HepG2 (cell line): ENCODE results near the gene SMIM22. TPM values are rescaled to one million over a fixed set of nuclear protein-coding genes. Genes with fewer than 3 reads are reported as not detected.

ENCODE experiments used
- ATAC-seq: fragments of 200-7000 bp; cut with Tn5 transposase; 3 replicates; pipeline ENCODE4 v1.9.1; 2020; ENCODE audit warnings: mild to moderate bottlenecking, moderate library complexity
- BruUV-seq: library from RNA; stranded (reverse); fragments of 400-500 nt; replicated peaks from 2 replicates; lab custom pipeline; 2021; lab: Mats Ljungman, UMichigan
- CTCF ChIA-PET: fragments of 300-600 bp; formaldehyde crosslinking; extraction: SDS; loops from one replicate; lab custom pipeline; 2021; ENCODE audit warnings: low total read pairs, inconsistent platforms, low intra/inter-chr PET ratio; lab: Yijun Ruan, JAX
- POLR2A ChIA-PET: fragments of 350-600 bp; sonication (Branson Sonifier 250); formaldehyde crosslinking; loops from one replicate; lab custom pipeline; 2020; ENCODE audit warnings: antibody characterized with exemption, inconsistent platforms; lab: Yijun Ruan, JAX
- DNase-seq: peaks from one replicate; pipeline ENCODE4 v3.0.0-alpha.2; 2015; ENCODE audit warnings: low spot score
- FAIRE-seq: peaks from 3 replicates; lab custom pipeline; 2011; peaks lifted over from hg19 to GRCh38; lab: Jason Lieb, UNC
- H2AFZ ChIP-seq: one replicate; pipeline ENCODE4 v1.6.1; 2011; ENCODE audit warnings: low read length, inconsistent platforms
- H3K27ac ChIP-seq: fragments of 300-600 bp; 3 replicates; pipeline ENCODE4 v1.8.0; 2011; ENCODE audit warnings: mixed run types, mild to moderate bottlenecking, mixed read lengths, low read length, inconsistent platforms; ENCODE audit not compliant: insufficient read depth; ENCODE audit errors: extremely low read length
- H3K27me3 ChIP-seq, 2 experiments: fragments of 200-600 bp in 1 of 2; 2 replicates in 1 of 2; 3 replicates in 1 of 2; pipeline versions ENCODE4 v1.6.0 to v1.8.0; 2011; ENCODE audit warnings: low read length in 2 of 2, mild to moderate bottlenecking in 2 of 2, moderate library complexity in 2 of 2, inconsistent platforms in 1 of 2; ENCODE audit not compliant: insufficient read depth in 2 of 2, control insufficient read depth in 1 of 2
- H3K36me3 ChIP-seq, 2 experiments: fragments of 200-600 bp in 1 of 2; replicated peaks in 1 of 2; 2 replicates in 1 of 2; 3 replicates in 1 of 2; pipeline versions ENCODE4 v1.5.1 to v1.8.0; 2011; ENCODE audit warnings: low read length in 2 of 2, inconsistent platforms in 1 of 2; ENCODE audit not compliant: insufficient read depth in 2 of 2, control insufficient read depth in 1 of 2
- H3K4me1 ChIP-seq: 2 replicates; pipeline ENCODE4 v1.5.1; 2012; ENCODE audit warnings: low read length, inconsistent platforms; ENCODE audit not compliant: insufficient read depth
- H3K4me2 ChIP-seq: 2 replicates; pipeline ENCODE4 v1.6.0; 2011; ENCODE audit warnings: low read depth, low read length, inconsistent platforms
- H3K4me3 ChIP-seq, 3 experiments: fragments of 200-600 bp in 1 of 3; sonication (generic), shearing (Covaris generic) in 1 of 3; replicated peaks in 1 of 3; 2 replicates each; pipeline ENCODE4 v1.5.1; 2011 to 2016; ENCODE audit warnings: low read length in 3 of 3, inconsistent platforms in 2 of 3, low read depth in 2 of 3, mild to moderate bottlenecking in 2 of 3, control low read depth in 1 of 3, mixed read lengths in 1 of 3; ENCODE audit not compliant: insufficient read depth in 1 of 3
- H3K79me2 ChIP-seq: one replicate; pipeline ENCODE4 v1.6.1; 2011; ENCODE audit warnings: low read length, inconsistent platforms; ENCODE audit not compliant: insufficient read depth
- H3K9ac ChIP-seq: 2 replicates; pipeline ENCODE4 v1.6.0; 2011; ENCODE audit warnings: mild to moderate bottlenecking, low read depth, low read length, inconsistent platforms; ENCODE audit not compliant: insufficient read depth
- H3K9me3 ChIP-seq: 2 replicates; pipeline ENCODE4 v1.5.1; 2012; ENCODE audit warnings: mild to moderate bottlenecking, low read length
- H4K20me1 ChIP-seq: 2 replicates; pipeline ENCODE4 v1.6.0; 2011; ENCODE audit warnings: inconsistent platforms, mild to moderate bottlenecking, low read length, moderate library complexity; ENCODE audit not compliant: insufficient read depth
- JARID2 ChIP-seq: sonication (generic); formaldehyde crosslinking; IDR thresholded peaks from 2 replicates; pipeline ENCODE4 v1.8.1; 2023; ENCODE audit warnings: missing genetic modification reagents, inconsistent platforms; ENCODE audit not compliant: insufficient replicate concordance
- KLF9 ChIP-seq: IDR thresholded peaks from 2 replicates; pipeline ENCODE4 v1.6.1; 2016; ENCODE audit warnings: low read depth
- NFIC ChIP-seq: IDR thresholded peaks from 2 replicates; pipeline ENCODE4 v1.6.1; 2012; ENCODE audit warnings: mild to moderate bottlenecking, low read length, inconsistent platforms
- NR2F6 ChIP-seq, 2 experiments: IDR thresholded peaks; 2 replicates each; pipeline ENCODE4 v1.6.1; 2016; ENCODE audit warnings: antibody characterized with exemption in 1 of 2, mild to moderate bottlenecking in 1 of 2
- TCF7L2 ChIP-seq: IDR thresholded peaks from 2 replicates; pipeline ENCODE4 v1.6.1; 2011; ENCODE audit warnings: mild to moderate bottlenecking, low read depth, low read length, moderate library complexity
- TGIF2 ChIP-seq: IDR thresholded peaks from 2 replicates; pipeline ENCODE4 v1.6.1; 2016; ENCODE audit warnings: control low read depth, missing compliant biosample characterization
- ZBTB38 ChIP-seq: sonication (generic); formaldehyde crosslinking; IDR thresholded peaks from 2 replicates; pipeline ENCODE4 v1.5.1; 2020; ENCODE audit warnings: mild to moderate bottlenecking, missing genetic modification reagents
- ZFP36L2 ChIP-seq: sonication (generic); formaldehyde crosslinking; IDR thresholded peaks from 2 replicates; pipeline ENCODE4 v1.4.0; 2020; ENCODE audit warnings: missing genetic modification reagents
- ZNF761 ChIP-seq: sonication (generic); formaldehyde crosslinking; conservative IDR thresholded peaks from 2 replicates; pipeline ENCODE4 v1.4.0; 2020; ENCODE audit warnings: mild to moderate bottlenecking, missing genetic modification reagents
- ZNF839 ChIP-seq: sonication (generic); formaldehyde crosslinking; IDR thresholded peaks from 2 replicates; pipeline ENCODE4 v1.4.0; 2020; ENCODE audit warnings: missing genetic modification reagents, mild to moderate bottlenecking, borderline replicate concordance
- WGBS: methylation state at CpG from one replicate; pipeline ENCODE4 v1.1.6; 2017; ENCODE audit warnings: low lambda C conversion rate; 5-methylcytosine and 5-hydroxymethylcytosine counted together
- in situ Hi-C: cut with HindIII; loops from 2 replicates; pipeline ENCODE4 v1.10.0; 2017; ENCODE audit warnings: low pct_unique_long_range_greater_than_20kb; ENCODE audit not compliant: extremely low pct_ligation_motif_present
- intact Hi-C: fragments of 100-400 bp; cut with micrococcal nuclease; formaldehyde crosslinking; loops from one replicate; pipeline ENCODE4 v1.10.0; 2022; ENCODE audit not compliant: unreplicated experiment
- polyA plus RNA-seq, 8 experiments: library from polyadenylated mRNA; depleted of rRNA in 3 of 8; stranded (reverse) in 7 of 8; unstranded in 1 of 8; fragments of >200 nt; fragmentation: Illumina TruSeq in 4 of 8; extraction: Trizol in 4 of 8; gene quantifications; 2 replicates each; pipeline versions ENCODE4 v1.2.1 to v1.2.3, GENCODE V29; 2011 to 2016; ENCODE audit warnings: low read depth in 4 of 8, missing spikeins in 1 of 8, mixed read lengths in 1 of 8; ENCODE audit not compliant: insufficient read depth in 1 of 8
- total RNA-seq, 5 experiments: library from RNA; depleted of rRNA; stranded (reverse); fragments of >200 nt; fragmentation: Illumina TruSeq; extraction: Trizol; gene quantifications; 2 replicates each; pipeline ENCODE4 v1.2.3, GENCODE V29; 2016; ENCODE audit warnings: low read depth in 1 of 5
- TF ChIP-seq, protein P1 (sequence below): IDR thresholded peaks from 2 replicates; pipeline ENCODE4 v1.6.1; 2016; ENCODE audit warnings: low read depth
- TF ChIP-seq, protein P2 (sequence below): sonication (generic); formaldehyde crosslinking; IDR thresholded peaks from 2 replicates; pipeline ENCODE4 v1.4.0; 2020; ENCODE audit warnings: mild to moderate bottlenecking, low read depth, missing genetic modification reagents
- TF ChIP-seq, protein P3 (sequence below), 2 experiments: sonication (generic) in 1 of 2; formaldehyde crosslinking in 1 of 2; IDR thresholded peaks; 2 replicates each; pipeline versions ENCODE4 v1.5.1 to v1.6.1; 2011 to 2020; ENCODE audit warnings: borderline replicate concordance in 1 of 2, low read depth in 1 of 2, low read length in 1 of 2, mild to moderate bottlenecking in 1 of 2, missing genetic modification reagents in 1 of 2, moderate library complexity in 1 of 2
- TF ChIP-seq, protein P4 (sequence below): sonication (generic); formaldehyde crosslinking; IDR thresholded peaks from 2 replicates; pipeline ENCODE4 v1.4.0; 2020; ENCODE audit warnings: missing genetic modification reagents
- TF ChIP-seq, protein P5 (sequence below): sonication (generic); formaldehyde crosslinking; IDR thresholded peaks from 2 replicates; pipeline ENCODE4 v1.4.0; 2020; ENCODE audit warnings: missing genetic modification reagents, mild to moderate bottlenecking, borderline replicate concordance
- TF ChIP-seq, protein P6 (sequence below): sonication (generic); formaldehyde crosslinking; IDR thresholded peaks from 2 replicates; pipeline ENCODE4 v1.4.0; 2020; ENCODE audit warnings: missing genetic modification reagents, low read depth, mild to moderate bottlenecking, borderline replicate concordance

Gene SMIM22
- total and polyA plus RNA-seq, 2 of the 13 experiments (the other 11 are each of a cell fraction or from before 2014, with no cell fraction given): not detected

DNA sequence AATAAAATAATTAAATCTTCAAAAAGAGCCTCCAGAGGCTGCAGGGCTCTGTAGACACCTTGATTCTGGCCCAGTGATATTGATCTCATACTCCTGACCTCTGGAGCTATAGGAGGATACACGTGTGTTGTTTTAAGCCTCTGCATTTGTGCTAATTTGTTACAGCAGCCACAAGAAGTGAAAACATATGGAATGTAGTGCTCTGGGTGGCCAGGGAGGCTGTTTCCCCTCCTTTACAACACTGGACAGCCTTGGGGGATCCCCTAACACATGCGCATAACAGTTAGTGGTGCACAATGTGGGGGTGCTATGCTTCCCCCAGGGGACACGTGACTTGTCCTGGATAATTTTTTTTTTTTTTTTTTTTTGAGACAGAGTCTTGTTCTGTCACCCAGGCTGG lies 23.5 kb upstream of the SMIM22 start:
- DNase-seq (no peak), ATAC-seq (no peak), FAIRE-seq (no peak)
- Histone ChIP-seq H3K9me3 (no peaks in the 10 kb centered on the region), H3K4me3 (no peak overlapping the region), H3K27me3 (no peaks in the 10 kb centered on the region; a peak in 2 of 5 replicates), H3K4me1 (peaks cover 33% of the 10 kb centered on the region), H3K27ac (no peak overlapping the region), H3K4me2 (peak overlapping the region; percentile 55), H3K9ac (no peak overlapping the region), H4K20me1 (no peaks in the 10 kb centered on the region), H2AFZ (peak overlapping the region; percentile 69), H3K36me3 (no peaks in the 10 kb centered on the region), H3K79me2 (no peaks in the 10 kb centered on the region)
- BruUV-seq: no TSS peak
- ChIA-PET POLR2A (interaction anchor here (0.7 kb wide), 1 partner anchor 261 kb away, joined by 4 read pairs; no protein-coding TSS in a partner anchor), CTCF (no interaction called here)
- WGBS: 17% methylated on average over 3 of the region's 3 CpGs
- intact Hi-C loops (no loop called here), in situ Hi-C loops (no loop called here)
- TF ChIP-seq, protein P1, sequence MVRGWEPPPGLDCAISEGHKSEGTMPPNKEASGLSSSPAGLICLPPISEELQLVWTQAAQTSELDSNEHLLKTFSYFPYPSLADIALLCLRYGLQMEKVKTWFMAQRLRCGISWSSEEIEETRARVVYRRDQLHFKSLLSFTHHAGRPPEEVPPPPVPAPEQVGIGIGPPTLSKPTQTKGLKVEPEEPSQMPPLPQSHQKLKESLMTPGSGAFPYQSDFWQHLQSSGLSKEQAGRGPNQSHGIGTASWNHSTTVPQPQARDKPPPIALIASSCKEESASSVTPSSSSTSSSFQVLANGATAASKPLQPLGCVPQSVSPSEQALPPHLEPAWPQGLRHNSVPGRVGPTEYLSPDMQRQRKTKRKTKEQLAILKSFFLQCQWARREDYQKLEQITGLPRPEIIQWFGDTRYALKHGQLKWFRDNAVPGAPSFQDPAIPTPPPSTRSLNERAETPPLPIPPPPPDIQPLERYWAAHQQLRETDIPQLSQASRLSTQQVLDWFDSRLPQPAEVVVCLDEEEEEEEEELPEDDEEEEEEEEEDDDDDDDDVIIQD (CRISPR knock-in tag): no peak
- TF ChIP-seq, protein P2, sequence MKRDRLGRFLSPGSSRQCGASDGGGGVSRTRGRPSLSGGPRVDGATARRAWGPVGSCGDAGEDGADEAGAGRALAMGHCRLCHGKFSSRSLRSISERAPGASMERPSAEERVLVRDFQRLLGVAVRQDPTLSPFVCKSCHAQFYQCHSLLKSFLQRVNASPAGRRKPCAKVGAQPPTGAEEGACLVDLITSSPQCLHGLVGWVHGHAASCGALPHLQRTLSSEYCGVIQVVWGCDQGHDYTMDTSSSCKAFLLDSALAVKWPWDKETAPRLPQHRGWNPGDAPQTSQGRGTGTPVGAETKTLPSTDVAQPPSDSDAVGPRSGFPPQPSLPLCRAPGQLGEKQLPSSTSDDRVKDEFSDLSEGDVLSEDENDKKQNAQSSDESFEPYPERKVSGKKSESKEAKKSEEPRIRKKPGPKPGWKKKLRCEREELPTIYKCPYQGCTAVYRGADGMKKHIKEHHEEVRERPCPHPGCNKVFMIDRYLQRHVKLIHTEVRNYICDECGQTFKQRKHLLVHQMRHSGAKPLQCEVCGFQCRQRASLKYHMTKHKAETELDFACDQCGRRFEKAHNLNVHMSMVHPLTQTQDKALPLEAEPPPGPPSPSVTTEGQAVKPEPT (CRISPR knock-in tag): no peak
- no peak for TF ChIP-seq TGIF2 (CRISPR knock-in tag)
- TF ChIP-seq, protein P3, sequence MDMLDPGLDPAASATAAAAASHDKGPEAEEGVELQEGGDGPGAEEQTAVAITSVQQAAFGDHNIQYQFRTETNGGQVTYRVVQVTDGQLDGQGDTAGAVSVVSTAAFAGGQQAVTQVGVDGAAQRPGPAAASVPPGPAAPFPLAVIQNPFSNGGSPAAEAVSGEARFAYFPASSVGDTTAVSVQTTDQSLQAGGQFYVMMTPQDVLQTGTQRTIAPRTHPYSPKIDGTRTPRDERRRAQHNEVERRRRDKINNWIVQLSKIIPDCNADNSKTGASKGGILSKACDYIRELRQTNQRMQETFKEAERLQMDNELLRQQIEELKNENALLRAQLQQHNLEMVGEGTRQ (IDR thresholded peaks at IDR 0.05; ENCODE audit: low read depth, low read length): no peak
- TF ChIP-seq, protein P3 (CRISPR knock-in tag; IDR thresholded peaks at IDR 0.05; ENCODE audit: borderline replicate concordance): peak; percentile 61; the same call in 1 of the 2 replicates
- TF ChIP-seq KLF9 (CRISPR knock-in tag): no peak
- no peak for TF ChIP-seq ZBTB38 (CRISPR knock-in tag)
- TF ChIP-seq NR2F6 (IDR thresholded peaks at IDR 0.05): no peak
- no peak for TF ChIP-seq NR2F6 (CRISPR knock-in tag; IDR thresholded peaks at IDR 0.05)
- TF ChIP-seq ZNF839: no peak
- TF ChIP-seq NFIC: no peak
- TF ChIP-seq JARID2 (CRISPR knock-in tag): no peak
- TF ChIP-seq TCF7L2: no peak
- no peak for TF ChIP-seq ZFP36L2
- TF ChIP-seq, protein P4, sequence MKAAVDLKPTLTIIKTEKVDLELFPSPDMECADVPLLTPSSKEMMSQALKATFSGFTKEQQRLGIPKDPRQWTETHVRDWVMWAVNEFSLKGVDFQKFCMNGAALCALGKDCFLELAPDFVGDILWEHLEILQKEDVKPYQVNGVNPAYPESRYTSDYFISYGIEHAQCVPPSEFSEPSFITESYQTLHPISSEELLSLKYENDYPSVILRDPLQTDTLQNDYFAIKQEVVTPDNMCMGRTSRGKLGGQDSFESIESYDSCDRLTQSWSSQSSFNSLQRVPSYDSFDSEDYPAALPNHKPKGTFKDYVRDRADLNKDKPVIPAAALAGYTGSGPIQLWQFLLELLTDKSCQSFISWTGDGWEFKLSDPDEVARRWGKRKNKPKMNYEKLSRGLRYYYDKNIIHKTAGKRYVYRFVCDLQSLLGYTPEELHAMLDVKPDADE (CRISPR knock-in tag): no peak
- TF ChIP-seq, protein P5, sequence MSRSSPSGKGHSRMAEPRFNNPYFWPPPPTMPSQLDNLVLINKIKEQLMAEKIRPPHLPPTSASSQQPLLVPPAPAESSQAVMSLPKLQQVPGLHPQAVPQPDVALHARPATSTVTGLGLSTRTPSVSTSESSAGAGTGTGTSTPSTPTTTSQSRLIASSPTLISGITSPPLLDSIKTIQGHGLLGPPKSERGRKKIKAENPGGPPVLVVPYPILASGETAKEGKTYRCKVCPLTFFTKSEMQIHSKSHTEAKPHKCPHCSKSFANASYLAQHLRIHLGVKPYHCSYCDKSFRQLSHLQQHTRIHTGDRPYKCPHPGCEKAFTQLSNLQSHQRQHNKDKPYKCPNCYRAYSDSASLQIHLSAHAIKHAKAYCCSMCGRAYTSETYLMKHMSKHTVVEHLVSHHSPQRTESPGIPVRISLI: peak; percentile 43; the same call in 1 of the 2 replicates
- TF ChIP-seq, protein P6, sequence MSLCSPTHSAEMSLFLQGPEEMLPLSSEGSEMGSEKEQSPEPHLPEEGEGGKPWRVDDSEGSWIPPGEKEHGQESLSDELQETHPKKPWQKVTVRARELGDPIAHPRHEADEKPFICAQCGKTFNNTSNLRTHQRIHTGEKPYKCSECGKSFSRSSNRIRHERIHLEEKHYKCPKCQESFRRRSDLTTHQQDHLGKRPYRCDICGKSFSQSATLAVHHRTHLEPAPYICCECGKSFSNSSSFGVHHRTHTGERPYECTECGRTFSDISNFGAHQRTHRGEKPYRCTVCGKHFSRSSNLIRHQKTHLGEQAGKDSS: no peak
- no peak for TF ChIP-seq ZNF761 (CRISPR knock-in tag)
